Testis (tissue), 3 donors: ENCODE results near the gene FOXL1. TPM values are rescaled to one million over a fixed set of nuclear protein-coding genes. Genes with fewer than 3 reads are reported as not detected.

Source experiments
- DNase-seq: peaks from one replicate; pipeline ENCODE4 v3.0.0-alpha.2; 2019
- H3K27ac ChIP-seq, 2 donors: fragments of 200-600 bp; sonication (generic); one replicate each; pipeline ENCODE4 v1.5.1; 2019
- H3K27me3 ChIP-seq: fragments of 200-600 bp; sonication (generic); one replicate; pipeline ENCODE4 v1.5.1; 2019
- H3K36me3 ChIP-seq: fragments of 200-600 bp; sonication (generic); one replicate; pipeline ENCODE4 v1.5.1; 2017; ENCODE audit warnings: low read depth; ENCODE audit errors: missing control alignments
- H3K4me1 ChIP-seq: fragments of 200-600 bp; sonication (generic); one replicate; pipeline ENCODE4 v1.5.1; 2019
- H3K4me3 ChIP-seq, 2 donors: fragments of 200-600 bp; sonication (generic); one replicate each; pipeline ENCODE4 v1.5.1; 2017 to 2019
- H3K9me3 ChIP-seq: fragments of 200-600 bp; sonication (generic); one replicate; pipeline ENCODE4 v1.5.1; 2017
- POLR2A ChIP-seq: fragments of 450-650 bp; IDR thresholded peaks from one replicate; pipeline ENCODE4 v1.6.1; 2017; ENCODE audit warnings: antibody characterized with exemption, mild to moderate bottlenecking, moderate library complexity
- WGBS, 2 donors: methylation state at CpG; one replicate each; pipeline ENCODE4 v1.1.5; 2018; 5-methylcytosine and 5-hydroxymethylcytosine counted together
- intact Hi-C: fragments of 100-400 bp; cut with DNase I; formaldehyde crosslinking; loops from one replicate; pipeline ENCODE4 v1.15.1; 2023; ENCODE audit warnings: low total_unique reads
- polyA plus RNA-seq: library from polyadenylated mRNA; stranded (reverse); fragments of 350-450 nt; fragmentation: Illumina TruSeq; extraction: RNeasy Lipid Tissue Mini Kit (QIAGEN cat#74804); gene quantifications from one replicate; pipeline ENCODE4 v1.2.3, GENCODE V29; 2014; ENCODE audit warnings: low read depth, low replicate concordance; ENCODE audit not compliant: insufficient read depth
- total RNA-seq, 2 donors: library from RNA; depleted of rRNA; stranded (reverse); fragments of >200 nt; gene quantifications; one replicate each; pipeline ENCODE4 v1.2.3, GENCODE V29; 2016
- TF ChIP-seq, protein P1 (sequence below), 3 experiments: fragments of 450-650 bp in 2 of 3; fragments of 200-600 bp in 1 of 3; sonication (generic) in 1 of 3; IDR thresholded peaks; one replicate each; pipeline ENCODE4 v1.5.1; 2016 to 2019; ENCODE audit warnings: antibody characterized with exemption in 3 of 3, mild to moderate bottlenecking in 2 of 3, moderate library complexity in 1 of 3

The FOXL1 gene
- total and polyA plus RNA-seq, 3 donors from 2014 or later = 1.4 to 5.9 (median 4.6) TPM

- peak overlapping the region in 1 of 2 donors; percentile 59 for H3K27ac ChIP-seq
- WGBS, 2 donors = 89 to 97% methylated on average over 30 to 45 of the region's 49 CpGs
- no peaks in the 10 kb centered on the region for H3K4me1 ChIP-seq
- no peak for TF ChIP-seq POLR2A
- TF ChIP-seq, protein P1, sequence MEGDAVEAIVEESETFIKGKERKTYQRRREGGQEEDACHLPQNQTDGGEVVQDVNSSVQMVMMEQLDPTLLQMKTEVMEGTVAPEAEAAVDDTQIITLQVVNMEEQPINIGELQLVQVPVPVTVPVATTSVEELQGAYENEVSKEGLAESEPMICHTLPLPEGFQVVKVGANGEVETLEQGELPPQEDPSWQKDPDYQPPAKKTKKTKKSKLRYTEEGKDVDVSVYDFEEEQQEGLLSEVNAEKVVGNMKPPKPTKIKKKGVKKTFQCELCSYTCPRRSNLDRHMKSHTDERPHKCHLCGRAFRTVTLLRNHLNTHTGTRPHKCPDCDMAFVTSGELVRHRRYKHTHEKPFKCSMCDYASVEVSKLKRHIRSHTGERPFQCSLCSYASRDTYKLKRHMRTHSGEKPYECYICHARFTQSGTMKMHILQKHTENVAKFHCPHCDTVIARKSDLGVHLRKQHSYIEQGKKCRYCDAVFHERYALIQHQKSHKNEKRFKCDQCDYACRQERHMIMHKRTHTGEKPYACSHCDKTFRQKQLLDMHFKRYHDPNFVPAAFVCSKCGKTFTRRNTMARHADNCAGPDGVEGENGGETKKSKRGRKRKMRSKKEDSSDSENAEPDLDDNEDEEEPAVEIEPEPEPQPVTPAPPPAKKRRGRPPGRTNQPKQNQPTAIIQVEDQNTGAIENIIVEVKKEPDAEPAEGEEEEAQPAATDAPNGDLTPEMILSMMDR (IDR thresholded peaks at IDR 0.05) = no peak
- H3K9me3 ChIP-seq = no peaks in the 10 kb centered on the region
- intact Hi-C loops = no loop called here
- no peaks in the 10 kb centered on the region for H3K27me3 ChIP-seq
- no peak overlapping the region for H3K4me3 ChIP-seq
- H3K36me3 ChIP-seq = no peaks in the 10 kb centered on the region
- no peak for DNase-seq
These were observed 46.5 kb upstream of the FOXL1 start for GRCh38 chr16:86531641-86532525.

DNA sequence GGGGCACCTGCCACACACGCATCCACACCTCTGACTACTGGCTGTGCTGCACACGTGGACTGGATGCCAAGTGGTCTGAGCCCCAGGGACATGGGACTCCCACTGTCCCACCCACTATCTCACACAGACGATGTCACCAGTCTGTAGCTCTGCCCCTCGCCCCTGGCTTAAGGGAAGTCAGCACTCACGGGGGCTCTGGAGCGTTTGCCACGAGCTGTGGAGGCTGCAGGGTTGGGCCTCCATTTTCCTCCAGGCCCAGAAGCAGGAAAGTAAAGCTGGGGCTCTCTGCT lies 45.9 kb upstream of the FOXL1 start:
- no peaks in the 10 kb centered on the region for H3K9me3 ChIP-seq
- no peaks in the 10 kb centered on the region for H3K36me3 ChIP-seq
- 89 to 98% methylated on average over 6 to 7 of the region's 7 CpGs for WGBS, 2 donors
- DNase-seq = no peak
- TF ChIP-seq, protein P1 (IDR thresholded peaks at IDR 0.05) = no peak
- no peaks in the 10 kb centered on the region for H3K27me3 ChIP-seq
- no peaks in the 10 kb centered on the region for H3K4me1 ChIP-seq
- intact Hi-C loops = no loop called here
- H3K27ac ChIP-seq = no peak overlapping the region
- H3K4me3 ChIP-seq = no peak overlapping the region

GRCh38 chr16:86533076-86533475 lies 45.3 kb upstream of the FOXL1 start:
- WGBS, 2 donors = 92 to 96% methylated on average over 8 of the region's 8 CpGs
- Histone ChIP-seq H3K27ac (no peak overlapping the region), H3K27me3 (no peaks in the 10 kb centered on the region), H3K36me3 (no peaks in the 10 kb centered on the region), H3K9me3 (no peaks in the 10 kb centered on the region), H3K4me1 (no peaks in the 10 kb centered on the region), H3K4me3 (no peak overlapping the region)
- intact Hi-C loops = no loop called here
- no peak for DNase-seq
- TF ChIP-seq, protein P1 (IDR thresholded peaks at IDR 0.05) = no peak
- no peak for TF ChIP-seq POLR2A

DNA sequence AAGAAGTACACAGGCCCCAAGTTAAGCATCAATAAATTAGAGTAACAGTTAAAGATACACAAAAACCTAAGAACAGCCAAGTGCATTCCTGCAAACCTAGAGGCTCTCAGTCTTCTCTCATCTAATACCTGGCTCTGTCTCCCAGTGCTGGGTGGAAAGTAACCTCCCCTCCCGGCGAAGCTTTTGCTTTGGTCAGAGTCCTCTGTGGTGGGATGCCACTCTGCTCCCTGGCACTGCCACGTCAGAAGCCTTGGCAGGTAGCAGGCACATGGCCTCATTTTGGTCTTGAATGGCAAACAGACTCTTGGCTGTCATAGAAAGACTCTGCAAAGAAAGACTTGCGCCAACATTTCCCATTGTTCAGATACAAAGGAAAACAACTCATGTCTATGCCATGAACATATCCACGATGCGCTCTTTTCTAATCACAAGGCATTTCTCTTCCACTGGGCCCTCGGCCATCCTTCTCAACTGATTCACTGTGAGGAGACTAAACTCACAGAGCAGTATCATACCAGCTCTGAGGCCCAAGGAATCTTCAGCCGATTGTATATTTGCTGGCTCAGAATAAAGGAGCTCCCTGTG lies 44.5 kb upstream of the FOXL1 start:
- DNase-seq = no peak
- Histone ChIP-seq H3K9me3 (no peaks in the 10 kb centered on the region), H3K27ac (no peak overlapping the region), H3K4me3 (no peak overlapping the region), H3K27me3 (no peaks in the 10 kb centered on the region), H3K4me1 (no peaks in the 10 kb centered on the region), H3K36me3 (no peaks in the 10 kb centered on the region)
- intact Hi-C loops = no loop called here
- WGBS, 2 donors = 90 to 94% methylated on average over 8 of the region's 8 CpGs
- TF ChIP-seq, protein P1 (IDR thresholded peaks at IDR 0.05) = no peak
- no peak for TF ChIP-seq POLR2A
